HepG2 (cell line): ENCODE measurements around the gene FBXO39. TPM values are rescaled to one million over a fixed set of nuclear protein-coding genes. Genes with fewer than 3 reads are reported as not detected.

Experiments
- FOXO1 ChIP-seq: sonication (generic); formaldehyde crosslinking; IDR thresholded peaks from 2 replicates; pipeline ENCODE4 v1.4.0; 2020; ENCODE audit warnings: missing genetic modification reagents
- HNRNPL ChIP-seq: fragments of 200-400 bp; formaldehyde crosslinking; IDR thresholded peaks from 2 replicates; pipeline ENCODE4 v1.6.1; 2017; ENCODE audit warnings: mild to moderate bottlenecking, low read depth, low read length
- HNRNPLL ChIP-seq: fragments of 200-400 bp; formaldehyde crosslinking; IDR thresholded peaks from 2 replicates; pipeline ENCODE4 v1.6.1; 2017; ENCODE audit warnings: mild to moderate bottlenecking, low read depth, low read length; ENCODE audit not compliant: poor library complexity, severe bottlenecking
- MATR3 ChIP-seq: sonication (generic); formaldehyde crosslinking; IDR thresholded peaks from 2 replicates; pipeline ENCODE4 v1.4.0; 2020; ENCODE audit warnings: missing genetic modification reagents
- MTF1 ChIP-seq: sonication (generic); formaldehyde crosslinking; IDR thresholded peaks from 2 replicates; pipeline ENCODE4 v1.5.0; 2020; ENCODE audit warnings: missing genetic modification reagents
- REL ChIP-seq: sonication (generic); formaldehyde crosslinking; conservative IDR thresholded peaks from 2 replicates; pipeline ENCODE4 v1.8.0; 2022; ENCODE audit warnings: mild to moderate bottlenecking, missing genetic modification reagents, moderate library complexity
- RXRA ChIP-seq: sonication (generic); formaldehyde crosslinking; IDR thresholded peaks from 2 replicates; pipeline ENCODE4 v1.5.1; 2020; ENCODE audit warnings: missing genetic modification reagents
- SALL1 ChIP-seq: sonication (generic); formaldehyde crosslinking; IDR thresholded peaks from 2 replicates; pipeline ENCODE4 v1.8.0; 2022; ENCODE audit warnings: mild to moderate bottlenecking, missing genetic modification reagents
- SAP130 ChIP-seq: IDR thresholded peaks from 2 replicates; pipeline ENCODE4 v1.6.1; 2016; ENCODE audit warnings: low read depth
- SNRNP70 ChIP-seq: fragments of 200-400 bp; formaldehyde crosslinking; IDR thresholded peaks from 2 replicates; pipeline ENCODE4 v1.6.1; 2017; ENCODE audit warnings: mild to moderate bottlenecking, low read depth, low read length, moderate library complexity
- ZBTB39 ChIP-seq: sonication (generic); formaldehyde crosslinking; IDR thresholded peaks from 2 replicates; pipeline ENCODE4 v1.5.0; 2020; ENCODE audit warnings: missing genetic modification reagents
- ZFYVE20 ChIP-seq: sonication (generic); formaldehyde crosslinking; IDR thresholded peaks from 2 replicates; pipeline ENCODE4 v1.8.0; 2023; ENCODE audit warnings: low read depth, mild to moderate bottlenecking, moderate library complexity, missing genetic modification reagents, borderline replicate concordance
- ZNF570 ChIP-seq: sonication (generic); formaldehyde crosslinking; IDR thresholded peaks from 2 replicates; pipeline ENCODE4 v1.4.0; 2020; ENCODE audit warnings: mild to moderate bottlenecking, missing genetic modification reagents, borderline replicate concordance
- polyA plus RNA-seq, 8 experiments: library from polyadenylated mRNA; depleted of rRNA in 3 of 8; stranded (reverse) in 7 of 8; unstranded in 1 of 8; fragments of >200 nt; fragmentation: Illumina TruSeq in 4 of 8; extraction: Trizol in 4 of 8; gene quantifications; 2 replicates each; pipeline versions ENCODE4 v1.2.1 to v1.2.3, GENCODE V29; 2011 to 2016; ENCODE audit warnings: low read depth in 4 of 8, missing spikeins in 1 of 8, mixed read lengths in 1 of 8; ENCODE audit not compliant: insufficient read depth in 1 of 8
- total RNA-seq, 5 experiments: library from RNA; depleted of rRNA; stranded (reverse); fragments of >200 nt; fragmentation: Illumina TruSeq; extraction: Trizol; gene quantifications; 2 replicates each; pipeline ENCODE4 v1.2.3, GENCODE V29; 2016; ENCODE audit warnings: low read depth in 1 of 5
- TF ChIP-seq, protein P1 (sequence below): sonication (generic); formaldehyde crosslinking; IDR thresholded peaks from 2 replicates; pipeline ENCODE4 v1.5.0; 2020; ENCODE audit warnings: mild to moderate bottlenecking, missing genetic modification reagents, borderline replicate concordance
- TF ChIP-seq, protein P2 (sequence below): sonication (generic); formaldehyde crosslinking; IDR thresholded peaks from 2 replicates; pipeline ENCODE4 v1.5.0; 2020; ENCODE audit warnings: mild to moderate bottlenecking, missing genetic modification reagents, moderate library complexity
- TF ChIP-seq, protein P3 (sequence below): sonication (generic); formaldehyde crosslinking; IDR thresholded peaks from 2 replicates; pipeline ENCODE4 v1.4.0; 2020; ENCODE audit warnings: missing genetic modification reagents, borderline replicate concordance
- TF ChIP-seq, protein P4 (sequence below): sonication (generic); formaldehyde crosslinking; IDR thresholded peaks from 2 replicates; pipeline ENCODE4 v1.8.1; 2023; ENCODE audit warnings: mild to moderate bottlenecking, moderate library complexity, missing genetic modification reagents

Gene FBXO39
- total and polyA plus RNA-seq, 2 of the 13 experiments (the other 11 are each of a cell fraction or from before 2014, with no cell fraction given), result 0.09 TPM; not detected in 1

- TF ChIP-seq, protein P1, sequence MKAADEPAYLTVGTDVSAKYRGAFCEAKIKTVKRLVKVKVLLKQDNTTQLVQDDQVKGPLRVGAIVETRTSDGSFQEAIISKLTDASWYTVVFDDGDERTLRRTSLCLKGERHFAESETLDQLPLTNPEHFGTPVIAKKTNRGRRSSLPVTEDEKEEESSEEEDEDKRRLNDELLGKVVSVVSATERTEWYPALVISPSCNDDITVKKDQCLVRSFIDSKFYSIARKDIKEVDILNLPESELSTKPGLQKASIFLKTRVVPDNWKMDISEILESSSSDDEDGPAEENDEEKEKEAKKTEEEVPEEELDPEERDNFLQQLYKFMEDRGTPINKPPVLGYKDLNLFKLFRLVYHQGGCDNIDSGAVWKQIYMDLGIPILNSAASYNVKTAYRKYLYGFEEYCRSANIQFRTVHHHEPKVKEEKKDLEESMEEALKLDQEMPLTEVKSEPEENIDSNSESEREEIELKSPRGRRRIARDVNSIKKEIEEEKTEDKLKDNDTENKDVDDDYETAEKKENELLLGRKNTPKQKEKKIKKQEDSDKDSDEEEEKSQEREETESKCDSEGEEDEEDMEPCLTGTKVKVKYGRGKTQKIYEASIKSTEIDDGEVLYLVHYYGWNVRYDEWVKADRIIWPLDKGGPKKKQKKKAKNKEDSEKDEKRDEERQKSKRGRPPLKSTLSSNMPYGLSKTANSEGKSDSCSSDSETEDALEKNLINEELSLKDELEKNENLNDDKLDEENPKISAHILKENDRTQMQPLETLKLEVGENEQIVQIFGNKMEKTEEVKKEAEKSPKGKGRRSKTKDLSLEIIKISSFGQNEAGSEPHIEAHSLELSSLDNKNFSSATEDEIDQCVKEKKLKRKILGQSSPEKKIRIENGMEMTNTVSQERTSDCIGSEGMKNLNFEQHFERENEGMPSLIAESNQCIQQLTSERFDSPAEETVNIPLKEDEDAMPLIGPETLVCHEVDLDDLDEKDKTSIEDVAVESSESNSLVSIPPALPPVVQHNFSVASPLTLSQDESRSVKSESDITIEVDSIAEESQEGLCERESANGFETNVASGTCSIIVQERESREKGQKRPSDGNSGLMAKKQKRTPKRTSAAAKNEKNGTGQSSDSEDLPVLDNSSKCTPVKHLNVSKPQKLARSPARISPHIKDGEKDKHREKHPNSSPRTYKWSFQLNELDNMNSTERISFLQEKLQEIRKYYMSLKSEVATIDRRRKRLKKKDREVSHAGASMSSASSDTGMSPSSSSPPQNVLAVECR (CRISPR knock-in tag), result peak; percentile 89; the same call in 1 of the 2 replicates
- peak; percentile 97 for TF ChIP-seq SAP130 (CRISPR knock-in tag)
- no peak for TF ChIP-seq SNRNP70
- peak; percentile 38; the same call in 1 of the 2 replicates for TF ChIP-seq SALL1
- TF ChIP-seq, protein P2, sequence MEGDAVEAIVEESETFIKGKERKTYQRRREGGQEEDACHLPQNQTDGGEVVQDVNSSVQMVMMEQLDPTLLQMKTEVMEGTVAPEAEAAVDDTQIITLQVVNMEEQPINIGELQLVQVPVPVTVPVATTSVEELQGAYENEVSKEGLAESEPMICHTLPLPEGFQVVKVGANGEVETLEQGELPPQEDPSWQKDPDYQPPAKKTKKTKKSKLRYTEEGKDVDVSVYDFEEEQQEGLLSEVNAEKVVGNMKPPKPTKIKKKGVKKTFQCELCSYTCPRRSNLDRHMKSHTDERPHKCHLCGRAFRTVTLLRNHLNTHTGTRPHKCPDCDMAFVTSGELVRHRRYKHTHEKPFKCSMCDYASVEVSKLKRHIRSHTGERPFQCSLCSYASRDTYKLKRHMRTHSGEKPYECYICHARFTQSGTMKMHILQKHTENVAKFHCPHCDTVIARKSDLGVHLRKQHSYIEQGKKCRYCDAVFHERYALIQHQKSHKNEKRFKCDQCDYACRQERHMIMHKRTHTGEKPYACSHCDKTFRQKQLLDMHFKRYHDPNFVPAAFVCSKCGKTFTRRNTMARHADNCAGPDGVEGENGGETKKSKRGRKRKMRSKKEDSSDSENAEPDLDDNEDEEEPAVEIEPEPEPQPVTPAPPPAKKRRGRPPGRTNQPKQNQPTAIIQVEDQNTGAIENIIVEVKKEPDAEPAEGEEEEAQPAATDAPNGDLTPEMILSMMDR (CRISPR knock-in tag), result no peak
- peak; percentile 86 for TF ChIP-seq HNRNPLL
- TF ChIP-seq MTF1, result no peak
- TF ChIP-seq FOXO1 (CRISPR knock-in tag), result peak; percentile 46; the same call in 1 of the 2 replicates
- no peak for TF ChIP-seq ZBTB39 (CRISPR knock-in tag)
- no peak for TF ChIP-seq ZNF570 (CRISPR knock-in tag)
- TF ChIP-seq MATR3, result no peak
- TF ChIP-seq REL (CRISPR knock-in tag), result no peak
- no peak for TF ChIP-seq HNRNPL
- TF ChIP-seq, protein P3, sequence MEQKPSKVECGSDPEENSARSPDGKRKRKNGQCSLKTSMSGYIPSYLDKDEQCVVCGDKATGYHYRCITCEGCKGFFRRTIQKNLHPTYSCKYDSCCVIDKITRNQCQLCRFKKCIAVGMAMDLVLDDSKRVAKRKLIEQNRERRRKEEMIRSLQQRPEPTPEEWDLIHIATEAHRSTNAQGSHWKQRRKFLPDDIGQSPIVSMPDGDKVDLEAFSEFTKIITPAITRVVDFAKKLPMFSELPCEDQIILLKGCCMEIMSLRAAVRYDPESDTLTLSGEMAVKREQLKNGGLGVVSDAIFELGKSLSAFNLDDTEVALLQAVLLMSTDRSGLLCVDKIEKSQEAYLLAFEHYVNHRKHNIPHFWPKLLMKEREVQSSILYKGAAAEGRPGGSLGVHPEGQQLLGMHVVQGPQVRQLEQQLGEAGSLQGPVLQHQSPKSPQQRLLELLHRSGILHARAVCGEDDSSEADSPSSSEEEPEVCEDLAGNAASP (CRISPR knock-in tag), result peak; percentile 48; the same call in 1 of the 2 replicates
- peak; percentile 64; the same call in 1 of the 2 replicates for TF ChIP-seq RXRA (CRISPR knock-in tag)
- TF ChIP-seq, protein P4, sequence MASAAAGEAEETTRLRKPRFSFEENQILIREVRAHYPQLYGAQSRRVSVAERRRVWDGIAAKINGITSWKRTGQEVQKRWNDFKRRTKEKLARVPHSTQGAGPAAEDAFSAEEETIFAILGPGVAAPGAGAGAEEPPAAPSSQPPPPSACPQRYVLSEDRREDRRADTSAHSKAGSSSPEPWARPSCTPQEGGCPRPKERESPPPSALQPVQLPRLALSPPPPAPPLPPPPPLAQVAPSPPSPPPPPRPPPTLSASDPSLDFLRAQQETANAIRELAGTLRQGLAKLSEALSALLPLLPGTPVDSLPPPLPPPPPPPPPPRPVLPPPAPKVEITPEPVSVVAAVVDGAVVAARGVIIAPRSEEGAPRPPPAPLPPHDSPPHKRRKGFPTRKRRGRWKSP (CRISPR knock-in tag), result peak; percentile 98
- no peak for TF ChIP-seq ZFYVE20 (CRISPR knock-in tag)
These were observed 55.7 kb downstream of the FBXO39 start, which contains the start of gene TEKT1 (continued) for GRCh38 chr17:6831661-6832263.
